GM19397 (cell line): ENCODE results near the gene COPB1.
A peak's percentile ranks its signal among the peaks of the same experiment; 100 is the strongest.

ENCODE experiments used
- ATAC-seq: cut with Tn5 transposase; IDR thresholded peaks from one replicate; pipeline ENCODE4 v1.9.1; 2021; ENCODE audit warnings: mild to moderate bottlenecking, moderate library complexity; ENCODE audit not compliant: unreplicated experiment

The COPB1 gene

GRCh38 chr11:14518820-14519219 lies 19.2 kb upstream of the COPB1 start:
- no peak for ATAC-seq

- ATAC-seq = no peak
Observed at GRCh38 chr11:14513800-14514199, 14.2 kb upstream of the COPB1 start.

DNA sequence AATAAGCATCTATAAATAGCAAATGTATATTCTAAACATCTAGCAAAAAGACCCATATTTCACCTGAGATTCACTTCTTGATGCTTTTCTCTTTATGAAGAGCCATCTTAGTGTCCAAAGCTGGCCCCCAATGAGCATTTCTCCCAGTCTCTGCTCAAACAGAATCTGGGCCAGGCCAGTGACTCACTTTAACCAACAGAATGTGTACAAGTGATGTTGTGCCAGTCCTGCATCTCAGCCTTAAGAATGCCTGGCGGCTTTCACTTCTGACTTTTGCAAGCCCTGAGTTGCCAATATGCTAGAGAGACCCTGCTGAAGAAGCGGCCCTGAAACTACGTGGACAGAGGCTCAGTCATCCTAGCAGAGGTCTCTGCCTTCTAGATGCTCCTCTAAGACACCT lies 6.9 kb upstream of the COPB1 start:
- ATAC-seq = no peak

DNA sequence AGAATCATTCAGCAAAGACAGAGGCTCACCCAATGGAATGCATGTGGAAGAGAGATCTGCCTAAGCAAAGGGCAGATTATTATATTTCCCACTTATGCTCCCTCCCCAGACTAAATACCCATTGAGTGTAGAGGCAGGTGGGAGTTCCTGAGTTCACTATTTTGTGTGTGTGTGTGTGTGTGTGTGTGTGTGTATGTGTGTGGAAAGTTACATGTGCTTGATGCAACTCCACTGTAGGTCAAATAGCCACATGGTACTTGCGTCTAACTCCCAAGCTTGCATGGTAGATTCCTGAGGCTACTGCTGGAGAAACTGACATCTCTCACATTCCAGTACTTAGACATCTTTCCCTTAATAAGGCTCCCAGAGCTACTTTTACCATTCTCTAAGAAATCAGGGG lies 3.4 kb upstream of the COPB1 start:
- ATAC-seq = no peak

- ATAC-seq = no peak
Observed at GRCh38 chr11:14502039-14502438, 2.4 kb upstream of the COPB1 start.

- peak; percentile 37 for ATAC-seq
Observed at GRCh38 chr11:14500181-14500651, 605 bp upstream of the COPB1 start.

DNA sequence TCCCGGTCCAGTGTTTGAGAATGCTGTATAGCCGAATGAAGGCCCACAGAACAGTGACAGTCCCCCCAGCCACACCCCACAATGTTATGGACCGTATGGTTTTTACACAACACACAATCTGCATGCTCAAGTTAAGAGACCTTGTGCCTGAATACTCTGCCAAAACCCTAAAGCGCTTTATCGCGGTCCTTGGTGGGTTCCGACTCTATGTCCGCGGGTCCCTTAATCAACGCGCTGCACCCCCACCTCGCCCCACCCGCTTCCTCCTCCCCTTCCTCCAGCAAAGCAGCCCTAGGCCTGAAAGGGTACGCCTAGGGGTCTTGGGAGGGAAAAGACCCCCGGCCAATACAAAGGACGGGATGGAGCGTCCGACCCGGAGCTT lies 442 bp downstream of the COPB1 start:
- peak; percentile 14 for ATAC-seq

- ATAC-seq = no peak
Observed at GRCh38 chr11:14480716-14481115, 18.9 kb downstream of the COPB1 start.

DNA sequence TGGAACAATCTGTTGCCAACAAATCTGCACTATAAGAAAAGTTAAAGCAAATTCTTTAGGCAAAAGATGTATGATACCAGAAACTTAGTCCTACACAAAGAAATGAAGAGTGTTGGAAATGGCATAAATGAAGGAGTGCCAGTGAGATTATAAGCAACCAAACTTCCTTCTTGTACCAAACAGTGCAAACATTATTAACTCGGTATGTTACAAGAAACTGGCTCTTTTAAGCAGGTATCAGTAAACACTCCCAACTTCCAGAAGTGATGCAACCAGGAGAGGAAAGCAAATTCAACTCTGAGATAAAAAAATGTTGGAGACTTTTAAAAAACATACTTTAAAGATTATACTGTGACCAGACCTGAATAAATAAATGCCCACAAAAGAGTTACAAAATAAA lies 28.5 kb downstream of the COPB1 start:
- no peak for ATAC-seq

- ATAC-seq = no peak
Observed at GRCh38 chr11:14463623-14464022, 36.0 kb downstream of the COPB1 start.

DNA sequence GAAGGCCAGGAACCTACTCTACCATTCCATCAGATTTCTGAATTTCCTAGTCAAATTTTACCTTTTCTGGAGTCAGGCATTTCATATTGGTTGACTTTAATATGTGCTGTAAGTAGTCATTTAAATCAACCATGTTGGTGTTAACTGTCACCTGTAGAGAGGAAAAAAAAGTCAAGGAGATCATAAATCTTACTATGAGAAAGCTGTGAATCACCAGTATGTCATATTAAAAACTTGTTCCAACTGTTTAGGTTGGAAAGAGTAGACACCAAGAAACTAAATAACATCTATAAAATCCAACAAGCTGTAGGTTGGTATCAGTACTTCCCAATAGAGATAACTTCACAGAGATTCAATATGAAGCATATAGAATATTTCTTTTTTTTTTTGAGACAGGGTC lies 39.5 kb downstream of the COPB1 start:
- no peak for ATAC-seq

DNA sequence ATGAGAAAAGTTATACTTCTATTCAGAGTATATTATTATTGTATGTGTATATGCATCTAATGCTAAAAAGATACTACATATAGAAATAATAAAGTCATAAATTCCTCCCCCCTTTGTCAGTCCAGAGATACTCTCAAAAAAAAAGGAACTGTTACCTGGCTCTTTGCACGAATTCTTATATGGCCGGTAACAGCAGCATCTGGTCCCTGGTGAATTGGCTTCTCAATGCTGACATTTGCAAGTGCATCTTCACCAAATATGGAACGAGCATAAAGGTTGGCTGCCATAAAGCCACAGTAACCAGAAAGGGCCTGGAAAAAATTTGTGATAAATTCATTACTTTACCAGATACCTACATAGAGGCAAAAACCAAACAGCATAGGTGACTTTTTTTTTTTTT lies 41.2 kb downstream of the COPB1 start:
- no peak for ATAC-seq

DNA sequence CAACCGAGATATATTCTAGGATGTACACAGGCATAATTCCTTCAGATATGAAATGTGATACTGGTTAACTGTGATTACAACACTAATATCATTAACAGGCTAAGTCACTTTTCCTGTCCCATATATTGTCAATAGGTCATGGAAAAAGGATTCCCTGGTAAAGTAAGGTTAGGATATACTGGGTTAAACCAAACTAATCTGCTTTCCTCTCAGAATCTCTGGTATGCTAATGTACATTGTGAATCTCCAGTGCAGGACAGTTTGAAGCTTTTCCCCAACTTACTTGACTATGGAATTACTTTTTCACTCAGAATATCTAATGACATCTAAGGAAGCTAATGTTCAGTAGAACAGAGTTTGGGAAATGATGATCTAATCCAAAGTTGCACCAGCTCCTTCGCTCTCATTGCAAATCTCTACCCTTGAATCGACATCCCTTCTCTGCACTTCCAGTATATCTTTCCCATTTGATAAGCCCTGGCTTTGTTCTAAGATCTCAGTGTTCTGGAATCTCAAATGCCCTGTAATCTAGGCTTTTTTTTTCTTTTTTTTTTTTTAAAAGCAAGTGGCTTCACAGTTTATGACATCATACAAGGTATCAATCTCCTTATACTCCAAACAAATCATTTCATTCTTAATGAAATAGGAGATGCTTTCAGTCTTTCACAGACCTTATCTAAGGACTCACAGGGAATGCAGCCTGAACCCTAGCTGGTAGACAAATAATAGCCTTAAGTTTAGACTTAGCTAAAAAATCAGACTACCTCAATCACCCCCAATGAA lies 43.8 kb downstream of the COPB1 start:
- no peak for ATAC-seq

DNA sequence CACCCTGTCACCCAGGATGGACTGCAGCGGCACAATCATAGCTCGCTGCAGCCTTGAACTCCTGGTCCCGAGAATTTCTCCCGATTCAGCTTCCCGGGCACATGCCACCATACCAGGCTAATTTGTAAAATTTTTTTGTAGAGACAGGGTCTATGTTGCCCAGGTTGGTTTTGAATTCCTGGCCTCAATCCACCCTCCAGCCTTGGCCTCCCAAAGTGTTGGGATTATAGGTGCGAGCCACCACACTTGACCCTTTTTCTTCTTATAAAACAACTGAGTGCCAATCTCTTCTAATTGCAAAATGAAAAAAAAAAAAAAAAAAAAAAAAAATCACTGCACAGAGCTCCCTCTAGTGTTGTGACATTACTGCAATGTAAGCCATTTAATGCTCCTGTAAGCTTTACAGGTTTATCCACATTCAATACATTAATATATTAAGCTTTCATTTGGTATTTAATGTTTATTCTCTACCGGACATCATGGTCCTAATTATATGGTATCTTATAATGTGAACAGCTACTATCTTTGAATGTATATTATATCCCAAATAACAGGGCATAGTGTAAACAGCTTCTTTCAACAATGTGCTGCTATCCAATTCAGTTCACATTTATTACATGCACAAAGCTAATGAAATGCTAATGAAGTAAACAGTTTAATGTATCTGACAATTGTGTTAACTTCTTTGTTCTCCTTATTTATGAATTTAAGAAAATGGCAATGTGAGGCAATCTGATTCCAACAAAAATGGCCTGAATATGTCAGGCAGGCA lies 44.6 kb downstream of the COPB1 start:
- no peak for ATAC-seq

DNA sequence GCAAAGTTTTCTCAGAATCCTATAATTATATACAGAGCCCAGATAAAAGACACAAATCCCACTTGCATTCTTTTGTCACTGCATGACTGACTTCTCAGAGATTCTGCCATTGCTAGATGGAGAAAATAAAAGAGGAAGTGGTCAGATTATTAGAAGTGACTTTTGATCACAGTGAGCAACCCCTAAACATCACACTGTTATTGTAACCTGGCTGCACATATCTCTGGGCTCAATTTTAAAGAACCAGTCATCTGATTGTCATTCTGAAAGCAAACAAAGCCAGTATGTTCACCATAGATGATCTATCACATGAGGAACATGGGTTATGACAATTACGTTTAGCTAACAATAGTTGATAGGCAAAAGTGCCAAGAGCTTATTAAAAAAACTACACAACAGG lies 47.8 kb downstream of the COPB1 start:
- ATAC-seq = no peak

- no peak for ATAC-seq
Observed at GRCh38 chr11:14449302-14449714, 50.3 kb downstream of the COPB1 start.

DNA sequence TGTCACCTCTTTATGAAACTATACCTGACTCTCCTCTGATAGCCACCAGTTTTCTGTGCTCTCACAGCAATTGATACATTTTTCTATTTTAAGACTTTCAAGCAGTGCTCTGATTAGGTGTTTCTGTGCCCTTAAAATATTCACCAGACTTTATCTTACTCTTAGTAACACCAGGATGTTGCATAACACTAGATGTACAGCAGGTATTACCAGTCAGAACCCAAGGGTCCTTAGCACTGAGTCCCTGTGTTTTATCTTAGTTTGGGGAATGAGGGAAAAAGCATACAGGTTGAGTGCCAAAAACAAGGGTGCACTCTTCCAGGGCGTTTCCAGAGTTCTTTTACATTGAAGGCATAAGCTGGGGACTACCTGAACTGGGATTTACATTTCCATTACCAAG lies 51.4 kb downstream of the COPB1 start:
- ATAC-seq = no peak

- ATAC-seq = no peak
Observed at GRCh38 chr11:14446701-14447169, 52.9 kb downstream of the COPB1 start.

GRCh38 chr11:14445542-14446530 lies 53.8 kb downstream of the COPB1 start:
- ATAC-seq = no peak

GRCh38 chr11:14444441-14445189 lies 55.0 kb downstream of the COPB1 start:
- ATAC-seq = no peak
